Epithelial cell of esophagus (primary cell): Measurements from ENCODE around the gene MBNL1.

Source experiments
- DNase-seq: peaks from one replicate; pipeline ENCODE4 v3.0.0; 2010; ENCODE audit warnings: low read depth
- H3K4me3 ChIP-seq: 2 replicates; pipeline ENCODE4 v1.5.1; 2011; ENCODE audit warnings: mild to moderate bottlenecking, low read length, control low read depth
- TF ChIP-seq, protein P1 (sequence below): IDR thresholded peaks from 2 replicates; pipeline ENCODE4 v1.5.1; 2011; ENCODE audit warnings: low read depth, mild to moderate bottlenecking, low read length, control low read depth, inconsistent platforms; ENCODE audit not compliant: insufficient read depth; ENCODE audit errors: missing control alignments

Gene MBNL1

DNA sequence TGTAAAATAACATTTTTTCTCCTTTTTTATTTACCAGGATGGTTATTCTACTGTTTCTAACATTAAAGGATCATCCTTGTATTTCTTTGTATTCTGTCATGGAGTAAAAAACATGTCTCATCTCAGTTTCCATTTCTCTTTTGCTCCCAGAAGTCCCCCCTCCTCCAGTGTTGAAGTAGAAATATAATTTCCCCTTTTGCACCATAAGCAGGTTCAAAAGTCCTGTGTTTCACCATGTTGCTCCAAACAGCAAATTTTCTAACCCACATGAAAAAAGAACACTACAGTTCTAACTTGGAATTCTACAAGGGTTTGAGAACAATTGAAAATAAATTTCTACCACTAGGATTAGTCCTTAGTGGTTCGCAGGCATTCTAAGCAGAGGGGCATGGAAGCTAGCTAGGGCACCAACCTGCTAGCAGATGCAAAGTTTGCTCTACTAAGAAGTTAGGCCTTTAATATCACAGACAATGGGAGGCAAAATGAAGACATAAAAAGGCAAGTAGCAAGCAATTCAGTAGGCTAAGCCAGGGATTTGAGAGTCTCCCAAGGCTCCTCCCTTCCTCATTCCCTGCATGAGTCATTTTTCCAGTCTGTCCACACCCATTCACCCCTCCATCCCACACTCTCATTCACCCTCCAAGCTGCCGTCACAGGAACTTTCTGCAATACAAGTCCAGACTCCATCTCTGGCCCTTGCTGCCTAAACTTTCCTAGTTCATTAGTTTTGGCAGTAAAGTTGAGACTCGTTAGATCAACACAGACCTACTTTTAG is 2.3 kb upstream of the MBNL1 start:
- H3K4me3 ChIP-seq = no peak overlapping the region
- peak; percentile 98 for DNase-seq
- TF ChIP-seq, protein P1, sequence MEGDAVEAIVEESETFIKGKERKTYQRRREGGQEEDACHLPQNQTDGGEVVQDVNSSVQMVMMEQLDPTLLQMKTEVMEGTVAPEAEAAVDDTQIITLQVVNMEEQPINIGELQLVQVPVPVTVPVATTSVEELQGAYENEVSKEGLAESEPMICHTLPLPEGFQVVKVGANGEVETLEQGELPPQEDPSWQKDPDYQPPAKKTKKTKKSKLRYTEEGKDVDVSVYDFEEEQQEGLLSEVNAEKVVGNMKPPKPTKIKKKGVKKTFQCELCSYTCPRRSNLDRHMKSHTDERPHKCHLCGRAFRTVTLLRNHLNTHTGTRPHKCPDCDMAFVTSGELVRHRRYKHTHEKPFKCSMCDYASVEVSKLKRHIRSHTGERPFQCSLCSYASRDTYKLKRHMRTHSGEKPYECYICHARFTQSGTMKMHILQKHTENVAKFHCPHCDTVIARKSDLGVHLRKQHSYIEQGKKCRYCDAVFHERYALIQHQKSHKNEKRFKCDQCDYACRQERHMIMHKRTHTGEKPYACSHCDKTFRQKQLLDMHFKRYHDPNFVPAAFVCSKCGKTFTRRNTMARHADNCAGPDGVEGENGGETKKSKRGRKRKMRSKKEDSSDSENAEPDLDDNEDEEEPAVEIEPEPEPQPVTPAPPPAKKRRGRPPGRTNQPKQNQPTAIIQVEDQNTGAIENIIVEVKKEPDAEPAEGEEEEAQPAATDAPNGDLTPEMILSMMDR = no peak

DNA sequence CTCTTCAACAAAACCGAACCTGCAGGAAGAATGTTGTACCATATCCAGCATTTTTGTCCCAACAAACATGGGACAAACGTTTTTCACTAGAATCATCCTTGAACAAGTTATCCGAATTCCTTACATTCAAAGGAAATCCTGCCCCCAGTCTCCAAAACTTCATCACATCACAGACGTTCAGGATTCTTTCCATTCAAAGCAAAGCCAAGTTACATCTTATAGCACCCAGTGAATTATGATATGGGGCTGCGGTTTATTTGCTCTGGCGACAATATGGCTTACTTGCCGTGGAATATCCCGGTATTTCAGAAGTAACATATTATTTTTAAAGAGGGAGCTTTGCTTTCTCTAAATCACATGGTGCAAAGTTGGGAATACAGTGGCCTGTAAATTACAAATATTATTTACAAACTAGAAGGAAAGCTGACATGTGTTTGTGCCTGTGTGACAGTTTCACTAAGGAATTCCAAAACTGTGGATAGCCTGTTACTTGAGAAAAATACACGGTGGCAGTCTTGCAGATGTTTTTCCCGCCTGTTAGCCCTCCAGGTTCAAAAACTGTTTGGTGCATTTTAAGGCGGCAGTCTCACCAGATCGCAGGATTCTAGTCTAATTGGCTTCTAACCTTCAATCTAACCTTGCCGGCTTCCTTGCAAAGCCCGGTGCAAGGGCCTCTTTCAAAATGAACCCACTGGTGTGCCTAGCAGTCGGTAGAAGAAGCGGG is 736 bp upstream of the MBNL1 start:
- no peak for DNase-seq
- peak overlapping the region; percentile 76 for H3K4me3 ChIP-seq

DNA sequence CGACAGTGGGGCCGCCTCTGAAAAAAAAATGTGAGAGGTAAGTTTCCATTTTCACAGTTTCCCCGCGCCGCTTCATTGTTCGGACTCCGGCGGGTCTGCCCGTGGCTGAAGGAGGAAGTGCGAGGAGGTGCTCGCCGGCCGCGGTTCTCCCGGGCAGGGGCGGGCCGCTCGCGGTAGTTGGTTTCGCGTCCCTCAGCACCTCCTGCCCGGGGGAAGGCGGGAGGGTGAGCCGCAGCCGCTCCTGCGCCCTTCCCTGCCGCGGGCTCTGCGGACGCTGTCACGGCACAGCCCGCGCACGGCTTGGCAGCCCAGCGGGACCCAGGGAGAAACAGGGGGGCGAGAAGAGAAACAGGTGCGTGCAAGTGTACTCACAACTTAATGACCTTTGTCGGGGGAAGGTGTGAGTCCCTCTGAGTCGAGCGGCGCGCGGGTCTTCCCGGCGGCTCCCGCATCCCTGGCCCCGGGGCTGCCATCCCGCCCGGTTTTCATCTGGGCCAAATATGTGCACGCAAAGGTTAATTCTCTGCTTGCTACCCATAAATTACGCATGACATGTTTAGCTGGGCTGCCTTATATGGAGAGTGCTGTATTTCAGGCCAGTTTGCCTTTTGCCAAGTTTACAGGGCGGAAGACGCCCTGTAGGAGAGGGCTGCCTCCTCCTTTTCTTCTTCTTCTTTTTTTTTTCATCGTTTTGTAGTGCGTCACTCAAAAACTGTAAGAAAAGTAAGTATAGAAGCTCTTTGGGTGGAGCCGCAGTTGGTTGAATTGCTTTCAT is 514 bp downstream of the MBNL1 start:
- TF ChIP-seq, protein P1 = no peak
- peak; percentile 77 for DNase-seq
- H3K4me3 ChIP-seq = peak overlapping the region; percentile 76

More for the DNA sequence above, 736 bp upstream of the MBNL1 start:
- TF ChIP-seq, protein P1 = no peak

DNA sequence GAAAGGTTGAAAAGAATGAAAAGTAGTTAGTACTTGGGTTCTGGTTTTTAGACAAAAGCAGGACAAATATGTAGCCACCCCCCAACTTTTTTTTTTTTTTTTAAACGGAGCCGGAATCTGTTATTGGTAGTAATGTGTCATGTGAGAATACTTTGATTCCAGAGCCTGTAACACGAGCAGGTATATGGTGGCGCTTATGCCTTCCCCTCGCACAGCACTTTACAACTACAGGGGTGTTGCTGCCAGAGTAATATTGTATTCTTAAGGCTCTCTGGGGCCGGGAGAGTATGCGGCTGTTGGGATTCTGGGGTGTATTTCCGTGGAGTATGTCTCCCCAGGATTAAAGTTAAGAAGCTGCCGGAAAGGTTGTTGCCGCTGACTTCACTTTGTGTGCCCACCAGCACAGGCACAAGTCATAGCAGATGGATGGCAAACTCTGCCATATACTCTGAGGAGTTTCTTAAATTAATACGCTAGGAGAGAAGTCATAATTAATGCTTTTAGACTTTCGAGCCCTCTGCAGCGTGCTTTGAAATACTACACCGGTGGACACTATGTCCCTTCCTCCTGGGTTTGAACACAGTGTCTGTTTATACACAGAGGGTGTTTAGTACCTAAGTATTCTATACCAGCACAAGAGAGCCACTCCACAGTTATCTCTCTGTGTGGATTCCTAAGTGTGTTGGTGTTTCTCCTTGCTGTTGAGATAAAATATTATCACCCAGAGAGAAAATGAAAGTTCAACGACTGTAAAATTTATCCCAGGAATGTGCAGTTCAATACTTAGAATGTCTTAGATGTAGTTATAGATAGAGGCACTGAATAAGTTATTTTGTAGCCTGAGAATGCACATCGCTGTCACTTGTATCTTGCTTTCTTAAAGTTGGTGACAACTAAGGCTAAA is 1.4 kb downstream of the MBNL1 start:
- TF ChIP-seq, protein P1 = no peak
- H3K4me3 ChIP-seq = peak overlapping the region; percentile 76
- DNase-seq = peak; percentile 72

DNA sequence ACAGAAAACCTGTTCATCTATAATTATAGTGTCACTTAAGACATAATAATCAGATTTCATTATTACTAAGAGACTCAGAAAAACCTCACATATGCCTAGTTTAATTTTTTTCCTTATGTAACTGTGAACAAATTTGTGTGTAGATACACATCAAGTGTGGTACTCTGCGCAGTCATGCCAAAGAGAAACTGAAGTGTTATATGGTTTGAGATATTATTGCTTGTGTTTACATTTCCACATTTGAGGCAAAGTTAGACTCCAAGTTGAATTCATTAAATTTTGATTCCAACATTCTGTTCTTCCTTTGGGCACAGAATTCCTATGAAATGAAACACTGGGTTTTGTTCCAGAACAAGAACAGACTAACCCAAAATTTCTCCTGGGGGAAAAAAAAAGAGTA is 2.2 kb downstream of the MBNL1 start:
- TF ChIP-seq, protein P1 = no peak
- no peak for DNase-seq
- H3K4me3 ChIP-seq = peak overlapping the region; percentile 76

DNA sequence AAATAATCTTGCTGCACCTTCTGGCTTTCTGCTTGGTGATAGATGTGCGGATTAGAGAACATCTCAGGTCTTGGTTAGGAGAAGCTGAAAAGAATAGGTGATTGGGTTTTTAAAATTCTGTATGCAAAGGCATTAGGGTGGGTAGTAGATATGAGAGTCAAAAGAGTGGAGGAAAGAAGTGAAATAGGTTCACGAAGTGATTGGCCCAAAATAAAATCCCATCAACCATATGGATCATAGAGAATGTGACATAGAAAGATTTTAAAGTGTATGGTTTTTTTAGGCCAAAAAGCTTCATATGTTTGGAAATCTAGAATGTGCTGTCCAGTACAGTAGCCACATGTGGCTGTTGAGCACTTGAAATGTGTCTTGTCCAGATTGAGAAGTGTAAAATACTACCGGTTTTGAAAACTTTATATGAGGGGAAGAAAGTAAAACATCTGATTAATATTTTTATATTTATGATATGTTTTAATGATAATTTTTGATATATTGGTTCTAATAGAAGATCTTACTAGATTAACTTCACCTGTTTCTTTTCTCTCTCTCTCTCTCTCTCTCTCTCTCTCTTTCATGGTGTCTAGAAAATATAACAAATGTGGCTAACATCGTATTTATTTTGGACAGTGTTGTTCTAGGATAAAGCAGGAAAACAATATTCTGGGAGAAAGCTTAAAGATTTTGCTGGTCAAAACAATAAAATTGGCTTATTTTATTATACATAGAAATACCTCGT is 2.9 kb downstream of the MBNL1 start:
- DNase-seq = no peak
- TF ChIP-seq, protein P1 = no peak

More for the DNA sequence above, 2.9 kb downstream of the MBNL1 start:
- H3K4me3 ChIP-seq = peak overlapping the region; percentile 76
